ENCODE results near the gene DLX5. TPM values are rescaled to one million over a fixed set of nuclear protein-coding genes. Genes with fewer than 3 reads are reported as not detected.

Gene DLX5
- total and polyA plus RNA-seq, 9 of the 15 experiments (the other 6 are each of a cell fraction or from before 2014, with no cell fraction given): not detected

DNA sequence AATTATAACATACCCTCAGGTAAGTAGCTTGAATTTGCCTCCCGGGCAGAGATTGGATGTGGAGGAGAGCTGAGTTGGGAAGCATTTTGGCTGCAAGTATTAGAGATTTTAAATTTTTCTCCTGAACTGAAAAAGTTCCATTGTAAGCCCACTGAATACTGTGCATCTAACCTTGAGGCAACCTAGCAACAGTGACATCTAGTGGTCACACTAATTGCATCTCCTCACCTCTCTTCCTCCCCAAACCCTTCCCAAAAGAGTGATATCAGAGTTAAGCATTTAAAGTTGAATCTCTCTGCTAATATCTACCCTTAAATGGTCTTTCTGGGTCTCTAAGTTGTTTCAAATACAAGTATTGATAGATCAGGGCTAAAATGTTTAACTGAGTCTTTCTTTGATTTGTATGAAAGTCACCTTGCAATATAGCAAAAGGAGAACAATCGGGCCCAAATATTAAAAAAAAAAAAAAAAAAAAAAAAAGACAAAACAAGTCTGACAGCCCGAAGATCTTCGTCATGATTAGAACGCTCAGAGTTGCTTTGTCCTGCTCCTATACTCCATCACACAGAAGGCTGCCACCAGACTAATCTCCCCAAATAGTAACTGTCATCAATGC is 40.4 kb upstream of the DLX5 start:
- FAIRE-seq (peak; percentile 86), ATAC-seq (peak; percentile 99), DNase-seq (ENCODE audit: extremely low read depth in 1 of 4, low spot score in 3 of 4) (peak; percentile 50 to 70 (median 58))
- H3K27ac ChIP-seq (ENCODE audit: extremely low read depth, low read depth, low read length): no peak overlapping the region
- H4K20me1 ChIP-seq (replicated peaks; ENCODE audit: control insufficient read depth, insufficient read depth, low read length): no peaks in the 10 kb centered on the region
- 0% methylated on average over 4 of the region's 5 CpGs for WGBS (ENCODE audit: insufficient coverage, low coverage, missing lambda C conversion rate)
- no peaks in the 10 kb centered on the region for H3K36me3 ChIP-seq (ENCODE audit: control insufficient read depth, insufficient read depth, low read length)
- no peaks in the 10 kb centered on the region for H3K9me3 ChIP-seq (replicated peaks; ENCODE audit: control insufficient read depth, insufficient read depth, low read depth, low read length)
- H2AFZ ChIP-seq (ENCODE audit: low read depth, low read length): no peak overlapping the region
- H3K79me2 ChIP-seq (ENCODE audit: control insufficient read depth, insufficient read depth, low read length): no peaks in the 10 kb centered on the region
- ChIA-PET CTCF (ENCODE audit: low intra/inter-chr PET ratio) (interaction anchor here (1.1 kb wide), 1 partner anchor 1148 kb away, joined by 3 read pairs; no protein-coding TSS in a partner anchor), POLR2A (interaction anchor here (0.6 kb wide), 1 partner anchor 63 kb away, joined by 3 read pairs; no protein-coding TSS in a partner anchor)
- no TSS peak for BruUV-seq (replicated peaks)
- in situ Hi-C loops (cut with MboI) (no loop called here), intact Hi-C loops (cut with micrococcal nuclease) (loop anchor here (2.0 kb wide), 1 partner anchor 1148 kb away; no protein-coding TSS in a partner anchor)
- H3K4me1 ChIP-seq (replicated peaks in 1 of 2; ENCODE audit: control insufficient read depth in 2 of 2, insufficient read depth in 2 of 2, low read length in 2 of 2): no peaks in the 10 kb centered on the region
- H3K9me1 ChIP-seq (ENCODE audit: control insufficient read depth, insufficient read depth, low read length): no peaks in the 10 kb centered on the region
- no peak overlapping the region for H3K4me3 ChIP-seq
- no peak overlapping the region for H3K4me2 ChIP-seq (ENCODE audit: insufficient read depth, low read length)
- H3K27me3 ChIP-seq (ENCODE audit: control insufficient read depth in 2 of 2, insufficient read depth in 2 of 2, low read length in 2 of 2): no peaks in the 10 kb centered on the region; a peak in 1 of 5 replicates
- H3K9ac ChIP-seq (ENCODE audit: insufficient read depth in 1 of 2, low read depth in 2 of 2, low read length in 2 of 2): no peak overlapping the region
- TF ChIP-seq, protein P1, sequence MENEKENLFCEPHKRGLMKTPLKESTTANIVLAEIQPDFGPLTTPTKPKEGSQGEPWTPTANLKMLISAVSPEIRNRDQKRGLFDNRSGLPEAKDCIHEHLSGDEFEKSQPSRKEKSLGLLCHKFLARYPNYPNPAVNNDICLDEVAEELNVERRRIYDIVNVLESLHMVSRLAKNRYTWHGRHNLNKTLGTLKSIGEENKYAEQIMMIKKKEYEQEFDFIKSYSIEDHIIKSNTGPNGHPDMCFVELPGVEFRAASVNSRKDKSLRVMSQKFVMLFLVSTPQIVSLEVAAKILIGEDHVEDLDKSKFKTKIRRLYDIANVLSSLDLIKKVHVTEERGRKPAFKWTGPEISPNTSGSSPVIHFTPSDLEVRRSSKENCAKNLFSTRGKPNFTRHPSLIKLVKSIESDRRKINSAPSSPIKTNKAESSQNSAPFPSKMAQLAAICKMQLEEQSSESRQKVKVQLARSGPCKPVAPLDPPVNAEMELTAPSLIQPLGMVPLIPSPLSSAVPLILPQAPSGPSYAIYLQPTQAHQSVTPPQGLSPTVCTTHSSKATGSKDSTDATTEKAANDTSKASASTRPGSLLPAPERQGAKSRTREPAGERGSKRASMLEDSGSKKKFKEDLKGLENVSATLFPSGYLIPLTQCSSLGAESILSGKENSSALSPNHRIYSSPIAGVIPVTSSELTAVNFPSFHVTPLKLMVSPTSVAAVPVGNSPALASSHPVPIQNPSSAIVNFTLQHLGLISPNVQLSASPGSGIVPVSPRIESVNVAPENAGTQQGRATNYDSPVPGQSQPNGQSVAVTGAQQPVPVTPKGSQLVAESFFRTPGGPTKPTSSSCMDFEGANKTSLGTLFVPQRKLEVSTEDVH (IDR thresholded peaks at IDR 0.05; ENCODE audit: low read depth, partially characterized antibody): no peak
- TF ChIP-seq, protein P2, sequence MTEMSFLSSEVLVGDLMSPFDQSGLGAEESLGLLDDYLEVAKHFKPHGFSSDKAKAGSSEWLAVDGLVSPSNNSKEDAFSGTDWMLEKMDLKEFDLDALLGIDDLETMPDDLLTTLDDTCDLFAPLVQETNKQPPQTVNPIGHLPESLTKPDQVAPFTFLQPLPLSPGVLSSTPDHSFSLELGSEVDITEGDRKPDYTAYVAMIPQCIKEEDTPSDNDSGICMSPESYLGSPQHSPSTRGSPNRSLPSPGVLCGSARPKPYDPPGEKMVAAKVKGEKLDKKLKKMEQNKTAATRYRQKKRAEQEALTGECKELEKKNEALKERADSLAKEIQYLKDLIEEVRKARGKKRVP (CRISPR knock-in tag; IDR thresholded peaks at IDR 0.05): no peak
- TF ChIP-seq CSDE1 (IDR thresholded peaks at IDR 0.05) (no peak), WHSC1 (IDR thresholded peaks at IDR 0.05; ENCODE audit: low read length) (no peak), ZNF3 (CRISPR knock-in tag; IDR thresholded peaks at IDR 0.05) (no peak), HSF4 (CRISPR knock-in tag; IDR thresholded peaks at IDR 0.05; ENCODE audit: borderline replicate concordance) (no peak), RAD21 (CRISPR knock-in tag; conservative IDR thresholded peaks at IDR 0.05 in 1 of 2, IDR thresholded peaks at IDR 0.05 in 1 of 2) (peak; percentile 31 to 57; a peak in 3 of 4 replicates), SMC3 (conservative IDR thresholded peaks at IDR 0.05; ENCODE audit: insufficient read depth, low read depth, low read length) (peak; percentile 59; the same call in 1 of the 2 replicates), BCOR (IDR thresholded peaks at IDR 0.05) (no peak), SIX5 (IDR thresholded peaks at IDR 0.05; ENCODE audit: borderline replicate concordance in 1 of 2, insufficient read depth in 1 of 2, low read depth in 1 of 2, low read length in 2 of 2) (no peak), ZNF347 (CRISPR knock-in tag; IDR thresholded peaks at IDR 0.05; ENCODE audit: low read depth) (no peak), XRCC5 (IDR thresholded peaks at IDR 0.05; ENCODE audit: low read depth, low read length) (no peak)
- TF ChIP-seq, protein P3, sequence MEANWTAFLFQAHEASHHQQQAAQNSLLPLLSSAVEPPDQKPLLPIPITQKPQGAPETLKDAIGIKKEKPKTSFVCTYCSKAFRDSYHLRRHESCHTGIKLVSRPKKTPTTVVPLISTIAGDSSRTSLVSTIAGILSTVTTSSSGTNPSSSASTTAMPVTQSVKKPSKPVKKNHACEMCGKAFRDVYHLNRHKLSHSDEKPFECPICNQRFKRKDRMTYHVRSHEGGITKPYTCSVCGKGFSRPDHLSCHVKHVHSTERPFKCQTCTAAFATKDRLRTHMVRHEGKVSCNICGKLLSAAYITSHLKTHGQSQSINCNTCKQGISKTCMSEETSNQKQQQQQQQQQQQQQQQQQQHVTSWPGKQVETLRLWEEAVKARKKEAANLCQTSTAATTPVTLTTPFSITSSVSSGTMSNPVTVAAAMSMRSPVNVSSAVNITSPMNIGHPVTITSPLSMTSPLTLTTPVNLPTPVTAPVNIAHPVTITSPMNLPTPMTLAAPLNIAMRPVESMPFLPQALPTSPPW (CRISPR knock-in tag; IDR thresholded peaks at IDR 0.05): no peak
- TF ChIP-seq, protein P4, sequence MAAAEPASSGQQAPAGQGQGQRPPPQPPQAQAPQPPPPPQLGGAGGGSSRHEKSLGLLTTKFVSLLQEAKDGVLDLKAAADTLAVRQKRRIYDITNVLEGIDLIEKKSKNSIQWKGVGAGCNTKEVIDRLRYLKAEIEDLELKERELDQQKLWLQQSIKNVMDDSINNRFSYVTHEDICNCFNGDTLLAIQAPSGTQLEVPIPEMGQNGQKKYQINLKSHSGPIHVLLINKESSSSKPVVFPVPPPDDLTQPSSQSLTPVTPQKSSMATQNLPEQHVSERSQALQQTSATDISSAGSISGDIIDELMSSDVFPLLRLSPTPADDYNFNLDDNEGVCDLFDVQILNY (CRISPR knock-in tag; IDR thresholded peaks at IDR 0.05): no peak

Data from K562 (cell line).